ENCODE data around the gene APOD. TPM values are rescaled to one million over a fixed set of nuclear protein-coding genes. Genes with fewer than 3 reads are reported as not detected.
"Not testable (repeated sequence)": the region's sequence is repeated elsewhere in the genome, so short reads cannot be mapped to it uniquely, and the experiment has no call there.

The APOD gene
- total RNA-seq (2021), result not detected in 2 replicates
- long read RNA-seq, result 0 reads

DNA sequence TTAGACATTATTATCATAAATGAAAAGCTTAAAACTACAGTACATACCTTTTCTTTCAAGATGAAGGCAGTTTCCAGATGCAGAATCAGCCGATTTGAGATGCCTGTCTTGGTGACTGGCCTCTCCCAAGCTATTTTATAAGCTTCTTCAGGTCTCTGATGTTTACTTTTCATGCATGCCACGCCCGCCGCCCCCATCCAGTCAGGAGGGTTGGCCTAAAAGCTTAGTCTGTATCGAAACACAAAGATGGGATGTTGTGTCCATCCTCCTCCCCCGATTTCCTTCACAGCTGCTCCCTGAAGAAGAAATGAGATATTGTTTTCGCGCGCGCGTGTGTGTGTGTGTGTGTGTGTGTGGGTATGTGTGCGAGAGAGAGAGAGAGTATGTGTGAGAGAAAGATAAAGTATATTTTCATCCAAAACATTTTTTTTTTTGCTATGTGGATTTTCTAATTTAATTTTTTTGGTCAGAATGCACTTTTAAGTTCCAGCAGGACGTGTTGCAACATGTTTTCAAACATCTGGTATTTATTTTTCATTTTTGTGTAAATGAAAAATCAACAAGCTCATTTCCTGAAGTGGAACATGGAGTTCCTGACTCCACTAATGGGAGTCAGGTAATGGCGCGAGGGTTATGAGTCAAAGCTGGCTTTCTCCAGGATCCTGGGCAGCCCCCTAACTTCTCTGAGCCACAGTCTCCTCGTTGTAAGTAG, at the start of gene APOD:
APOD (minus strand) TSS at position 110 of the 712 bp plus-strand sequence. CDS start 4,479 bp downstream, outside the sequence.
- no peaks in the 10 kb centered on the region for H3K27me3 ChIP-seq (ENCODE audit: insufficient read depth, low read length)

DNA sequence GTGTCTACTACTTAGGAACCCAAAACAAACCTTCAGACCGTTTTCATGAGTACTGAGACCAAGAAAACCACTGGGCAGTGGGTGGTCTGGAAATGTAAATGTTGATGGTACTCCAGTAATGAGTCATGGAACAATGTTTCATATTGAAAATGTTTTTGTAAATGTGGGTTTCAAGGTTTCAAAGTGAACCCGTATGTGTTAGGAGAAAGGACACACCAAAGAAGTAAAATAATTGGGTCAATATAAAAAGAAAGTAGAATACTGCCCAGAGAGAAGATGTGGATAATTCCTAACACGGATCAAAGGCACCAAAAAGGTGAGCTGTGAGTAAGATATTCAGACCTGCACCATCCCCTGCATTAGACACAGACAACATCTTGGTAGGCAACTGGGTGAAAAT, 49.6 kb upstream of the APOD start:
- H2AK5ac ChIP-seq (ENCODE audit: insufficient read length, low read length); H3K4ac ChIP-seq (ENCODE audit: low read depth, low read length); H3K27me3 Mint-ChIP-seq (ENCODE audit: low read depth); H2BK15ac ChIP-seq (ENCODE audit: low read depth, low read length); H3K9me3 ChIP-seq (ENCODE audit: control insufficient read depth, low read depth, low read length); DNase-seq; H3K4me2 ChIP-seq (ENCODE audit: insufficient read depth, insufficient read length, low read length); H3K14ac ChIP-seq (ENCODE audit: insufficient read depth, low read length); H3K23ac ChIP-seq (ENCODE audit: insufficient read length, low read depth, low read length); H4K91ac ChIP-seq (ENCODE audit: insufficient read length, low read depth, low read length); H2BK120ac ChIP-seq (ENCODE audit: low read depth, low read length, poor library complexity, severe bottlenecking); H3K27ac Mint-ChIP-seq; H4K8ac ChIP-seq (replicated peaks; ENCODE audit: insufficient read length, low read depth, low read length); H3K56ac ChIP-seq (ENCODE audit: insufficient read length, low read depth, low read length); H2BK12ac ChIP-seq (ENCODE audit: insufficient read length, low read depth, low read length); H2BK5ac ChIP-seq (ENCODE audit: insufficient read length, low read length); H3K9ac ChIP-seq (ENCODE audit: extremely low read depth, insufficient read length, low read length); H3T11ph ChIP-seq (ENCODE audit: low read length); H3K27ac ChIP-seq (ENCODE audit: insufficient read length, low read depth, low read length); H4K5ac ChIP-seq (ENCODE audit: insufficient read length, low read depth, low read length); H3K4me1 ChIP-seq (ENCODE audit: insufficient read depth, low read length); H3K27me3 ChIP-seq (ENCODE audit: insufficient read depth, low read length); H3K23me2 ChIP-seq (ENCODE audit: insufficient read length, low read depth, low read length, poor library complexity, severe bottlenecking); H3K79me1 ChIP-seq (ENCODE audit: insufficient read depth, low read depth, low read length, poor library complexity, severe bottlenecking); H3K9me3 Mint-ChIP-seq; H4K20me1 ChIP-seq (ENCODE audit: control insufficient read depth, insufficient read depth, insufficient read length); H3K36me3 Mint-ChIP-seq (ENCODE audit: insufficient read depth in 1 of 3, low read depth in 3 of 3); H3K79me2 ChIP-seq (ENCODE audit: insufficient read depth, low read length); H3K18ac ChIP-seq (ENCODE audit: insufficient read length, low read depth, low read length); H2BK20ac ChIP-seq (ENCODE audit: low read depth, low read length, poor library complexity, severe bottlenecking); H2AFZ ChIP-seq (ENCODE audit: low read length): not testable (repeated sequence)
- no CpG with 5 or more reads among the region's 3 CpGs for WGBS (ENCODE audit: extremely low coverage, insufficient read length, low lambda C conversion rate)
- H3K4me3 Mint-ChIP-seq, result peak overlapping the region in 1 of 2 experiments; percentile 64; a peak in 2 of 5 replicates
- H3K4me1 Mint-ChIP-seq, result peaks cover 7 to 10% of the 10 kb centered on the region in 2 experiments

More for the DNA sequence above, at the start of gene APOD:
- Histone ChIP-seq H3K79me2 (ENCODE audit: insufficient read depth, low read length) (no peaks in the 10 kb centered on the region), H3K4ac (ENCODE audit: low read depth, low read length) (no peak within 1 kb of the TSS), H4K91ac (ENCODE audit: insufficient read length, low read depth, low read length) (no peak within 1 kb of the TSS), H2BK15ac (ENCODE audit: low read depth, low read length) (no peak within 1 kb of the TSS), H2BK5ac (ENCODE audit: insufficient read length, low read length) (no peak within 1 kb of the TSS), H3K56ac (ENCODE audit: insufficient read length, low read depth, low read length) (no peak within 1 kb of the TSS), H2AFZ (ENCODE audit: low read length) (no peak within 1 kb of the TSS), H3K9me3 (ENCODE audit: control insufficient read depth, low read depth, low read length) (no peaks in the 10 kb centered on the region), H3T11ph (ENCODE audit: low read length) (no peak within 1 kb of the TSS), H3K9ac (ENCODE audit: extremely low read depth, insufficient read length, low read length) (no peak within 1 kb of the TSS), H2BK20ac (ENCODE audit: low read depth, low read length, poor library complexity, severe bottlenecking) (no peak within 1 kb of the TSS), H3K18ac (ENCODE audit: insufficient read length, low read depth, low read length) (no peak within 1 kb of the TSS), H3K23me2 (ENCODE audit: insufficient read length, low read depth, low read length, poor library complexity, severe bottlenecking) (no peaks in the 10 kb centered on the region), H3K4me2 (ENCODE audit: insufficient read depth, insufficient read length, low read length) (no peak within 1 kb of the TSS), H2AK5ac (ENCODE audit: insufficient read length, low read length) (no peak within 1 kb of the TSS), H3K79me1 (ENCODE audit: insufficient read depth, low read depth, low read length, poor library complexity, severe bottlenecking) (no peaks in the 10 kb centered on the region), H3K23ac (ENCODE audit: insufficient read length, low read depth, low read length) (no peak within 1 kb of the TSS), H4K20me1 (ENCODE audit: control insufficient read depth, insufficient read depth, insufficient read length) (no peaks in the 10 kb centered on the region), H3K27ac (ENCODE audit: insufficient read length, low read depth, low read length) (no peak within 1 kb of the TSS), H2BK120ac (ENCODE audit: low read depth, low read length, poor library complexity, severe bottlenecking) (no peak within 1 kb of the TSS), H4K5ac (ENCODE audit: insufficient read length, low read depth, low read length) (no peak within 1 kb of the TSS), H3K14ac (ENCODE audit: insufficient read depth, low read length) (no peak within 1 kb of the TSS), H2BK12ac (ENCODE audit: insufficient read length, low read depth, low read length) (no peak within 1 kb of the TSS), H4K8ac (replicated peaks; ENCODE audit: insufficient read length, low read depth, low read length) (no peak within 1 kb of the TSS), H3K4me1 (ENCODE audit: insufficient read depth, low read length) (no peaks in the 10 kb centered on the region)
- Mint-ChIP-seq H3K4me3 (no peak within 1 kb of the TSS), H3K36me3 (ENCODE audit: insufficient read depth in 1 of 3, low read depth in 3 of 3) (no peaks in the 10 kb centered on the region), H3K9me3 (no peaks in the 10 kb centered on the region), H3K27ac (no peak within 1 kb of the TSS), H3K4me1 (peaks cover 4% of the 10 kb centered on the region in 2 experiments; a peak in 3 of 4 replicates), H3K27me3 (ENCODE audit: low read depth) (no peaks in the 10 kb centered on the region; the same call in 1 of the 2 replicates)
- WGBS (ENCODE audit: extremely low coverage, insufficient read length, low lambda C conversion rate), result no CpG with 5 or more reads among the region's 16 CpGs
- DNase-seq, result no peak
- TF ChIP-seq CTCF (conservative IDR thresholded peaks at IDR 0.05), result no peak
